ENCODE results near the gene GNPAT. TPM values are rescaled to one million over a fixed set of nuclear protein-coding genes. Genes with fewer than 3 reads are reported as not detected.

The GNPAT gene
- total and polyA plus RNA-seq, 10 of the 15 experiments (the other 5 are each of a cell fraction or from before 2014, with no cell fraction given), result 24.0 to 70.6 (median 47.2) TPM

DNA sequence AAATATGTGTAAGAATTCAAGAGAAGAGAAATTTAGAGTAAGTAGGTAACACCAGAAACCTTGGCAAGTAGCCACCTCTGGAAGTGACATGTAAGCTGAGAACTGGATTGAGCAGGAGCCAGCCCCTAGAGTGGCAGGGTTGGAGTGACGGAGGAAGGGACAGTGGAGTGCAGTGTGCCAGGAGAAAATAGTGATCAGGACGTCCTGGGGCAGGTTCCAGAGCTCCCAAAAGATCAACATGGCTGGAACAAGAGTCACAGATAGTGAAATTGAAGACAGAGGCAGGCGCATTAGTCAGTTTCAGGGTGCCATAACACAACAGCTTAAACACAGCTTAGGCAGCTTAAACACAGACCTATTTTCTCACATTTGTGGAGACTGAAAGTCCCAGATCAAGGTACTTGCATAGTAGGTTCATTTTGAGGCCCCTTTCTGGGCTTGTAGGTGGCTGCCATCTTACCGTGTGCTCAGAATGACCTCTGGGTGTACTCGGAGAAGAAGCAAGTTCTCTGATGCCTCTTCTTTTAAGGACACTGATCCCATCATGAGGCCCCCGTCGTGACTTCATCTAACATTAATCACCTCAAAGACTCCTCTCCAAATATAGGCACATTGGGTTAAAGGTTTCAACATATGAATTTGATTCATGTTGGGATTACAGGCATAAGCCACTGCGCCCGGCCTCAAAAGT lies 37.2 kb downstream of the GNPAT start:
- intact Hi-C loops (cut with micrococcal nuclease; ENCODE audit: unreplicated experiment), result no loop called here

More for the DNA sequence above, 37.2 kb downstream of the GNPAT start:
- H3K27me3 ChIP-seq (replicated peaks in 1 of 2; ENCODE audit: control insufficient read depth in 2 of 2, insufficient read depth in 2 of 2, low read length in 1 of 2), result no peaks in the 10 kb centered on the region
- BruUV-seq (replicated peaks), result no TSS peak
- no peak overlapping the region for H3K9ac ChIP-seq (ENCODE audit: control insufficient read depth, insufficient read depth, low read length)
- no peak for ATAC-seq
- H2AFZ ChIP-seq (ENCODE audit: control insufficient read depth, low read depth, low read length), result no peak overlapping the region
- no peak overlapping the region for H3K4me2 ChIP-seq (ENCODE audit: control insufficient read depth, insufficient read depth)
- no peaks in the 10 kb centered on the region for H3K9me3 ChIP-seq (replicated peaks; ENCODE audit: control insufficient read depth, insufficient read depth, low read length)
- FAIRE-seq, result no peak
- peaks cover 0 to 11% of the 10 kb centered on the region in 2 experiments; a peak in 1 of 4 replicates for H3K36me3 ChIP-seq (ENCODE audit: control insufficient read depth in 2 of 2, insufficient read depth in 2 of 2, low read length in 1 of 2)
- no peaks in the 10 kb centered on the region for H4K20me1 ChIP-seq (ENCODE audit: control insufficient read depth, insufficient read depth)
- in situ Hi-C loops (cut with MboI), result no loop called here
- no peak for DNase-seq (ENCODE audit: low read depth, low spot score)
- H3K4me1 ChIP-seq (ENCODE audit: control insufficient read depth, insufficient read depth, low read length), result no peaks in the 10 kb centered on the region
- ChIA-PET CTCF (no interaction called here), RAD21 (ENCODE audit: unreplicated experiment) (no interaction called here), SMC1A (ENCODE audit: uncharacterized antibody, unreplicated experiment) (no interaction called here), POLR2A (no interaction called here)
- H3K79me2 ChIP-seq (ENCODE audit: control insufficient read depth, insufficient read depth, low read length), result no peaks in the 10 kb centered on the region
- TF ChIP-seq SMC3 (IDR thresholded peaks at IDR 0.05; ENCODE audit: borderline replicate concordance, low read length) (no peak), POU2F2 (IDR thresholded peaks at IDR 0.05; ENCODE audit: borderline replicate concordance, low read depth, low read length) (no peak), MTA2 (IDR thresholded peaks at IDR 0.05; ENCODE audit: low read depth) (no peak), STAT1 (conservative IDR thresholded peaks at IDR 0.05) (no peak), RUNX3 (IDR thresholded peaks at IDR 0.05; ENCODE audit: low read length) (no peak), IKZF1 (conservative IDR thresholded peaks at IDR 0.05) (no peak), RAD51 (IDR thresholded peaks at IDR 0.05) (no peak), RFX5 (IDR thresholded peaks at IDR 0.05; ENCODE audit: low read depth, low read length) (no peak), RAD21 (IDR thresholded peaks at IDR 0.05; ENCODE audit: insufficient read depth, low read depth, low read length) (no peak), STAT3 (IDR thresholded peaks at IDR 0.05; ENCODE audit: low read depth, low read length) (no peak), HCFC1 (IDR thresholded peaks at IDR 0.05; ENCODE audit: low read length) (no peak)
- TF ChIP-seq, protein P1, sequence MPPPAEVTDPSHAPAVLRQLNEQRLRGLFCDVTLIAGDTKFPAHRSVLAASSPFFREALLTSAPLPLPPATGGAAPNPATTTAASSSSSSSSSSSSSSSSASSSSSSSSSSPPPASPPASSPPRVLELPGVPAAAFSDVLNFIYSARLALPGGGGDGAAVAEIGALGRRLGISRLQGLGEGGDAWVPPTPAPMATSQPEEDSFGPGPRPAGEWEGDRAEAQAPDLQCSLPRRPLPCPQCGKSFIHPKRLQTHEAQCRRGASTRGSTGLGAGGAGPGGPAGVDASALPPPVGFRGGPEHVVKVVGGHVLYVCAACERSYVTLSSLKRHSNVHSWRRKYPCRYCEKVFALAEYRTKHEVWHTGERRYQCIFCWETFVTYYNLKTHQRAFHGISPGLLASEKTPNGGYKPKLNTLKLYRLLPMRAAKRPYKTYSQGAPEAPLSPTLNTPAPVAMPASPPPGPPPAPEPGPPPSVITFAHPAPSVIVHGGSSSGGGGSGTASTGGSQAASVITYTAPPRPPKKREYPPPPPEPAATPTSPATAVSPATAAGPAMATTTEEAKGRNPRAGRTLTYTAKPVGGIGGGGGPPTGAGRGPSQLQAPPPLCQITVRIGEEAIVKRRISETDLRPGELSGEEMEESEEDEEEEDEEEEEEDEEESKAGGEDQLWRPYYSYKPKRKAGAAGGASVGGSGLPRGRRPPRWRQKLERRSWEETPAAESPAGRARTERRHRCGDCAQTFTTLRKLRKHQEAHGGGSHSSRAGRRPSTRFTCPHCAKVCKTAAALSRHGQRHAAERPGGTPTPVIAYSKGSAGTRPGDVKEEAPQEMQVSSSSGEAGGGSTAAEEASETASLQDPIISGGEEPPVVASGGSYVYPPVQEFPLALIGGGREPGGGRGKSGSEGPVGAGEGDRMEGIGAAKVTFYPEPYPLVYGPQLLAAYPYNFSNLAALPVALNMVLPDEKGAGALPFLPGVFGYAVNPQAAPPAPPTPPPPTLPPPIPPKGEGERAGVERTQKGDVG (CRISPR knock-in tag; IDR thresholded peaks at IDR 0.05), result no peak
- no peak overlapping the region for H3K27ac ChIP-seq (ENCODE audit: control insufficient read depth, insufficient read depth)
- no peak overlapping the region for H3K4me3 ChIP-seq
- 86% methylated on average over 9 of the region's 9 CpGs for WGBS (ENCODE audit: insufficient coverage, insufficient replicate concordance, low lambda C conversion rate, missing lambda C conversion rate)

Data from GM12878 (cell line).